ENCODE data around the gene EDC3. TPM values are rescaled to one million over a fixed set of nuclear protein-coding genes. Genes with fewer than 3 reads are reported as not detected.
A peak's percentile ranks its signal among the peaks of the same experiment; 100 is the strongest.

Gene EDC3
- total RNA-seq, 1 donor from 2014 or later = 62.6 TPM

DNA sequence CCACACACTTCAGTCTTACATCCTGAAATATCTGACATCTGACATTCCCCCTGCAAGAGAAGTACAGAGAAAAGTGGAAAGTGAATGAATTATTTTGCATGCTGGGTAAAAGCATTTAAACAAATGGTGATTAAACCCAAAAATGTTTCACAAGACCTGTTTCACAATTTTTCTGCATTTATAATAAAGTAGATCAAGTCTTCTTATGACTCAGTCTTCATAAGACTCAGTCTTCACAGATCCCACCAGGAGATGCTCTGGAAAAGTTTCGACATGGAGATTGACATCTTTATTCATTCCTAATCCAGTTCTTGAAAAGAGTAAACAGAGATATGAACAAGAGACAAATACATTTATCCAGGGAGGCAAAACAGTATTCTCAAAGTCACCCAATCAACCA is 13.2 kb upstream of the EDC3 start:
- TF ChIP-seq, protein P1, sequence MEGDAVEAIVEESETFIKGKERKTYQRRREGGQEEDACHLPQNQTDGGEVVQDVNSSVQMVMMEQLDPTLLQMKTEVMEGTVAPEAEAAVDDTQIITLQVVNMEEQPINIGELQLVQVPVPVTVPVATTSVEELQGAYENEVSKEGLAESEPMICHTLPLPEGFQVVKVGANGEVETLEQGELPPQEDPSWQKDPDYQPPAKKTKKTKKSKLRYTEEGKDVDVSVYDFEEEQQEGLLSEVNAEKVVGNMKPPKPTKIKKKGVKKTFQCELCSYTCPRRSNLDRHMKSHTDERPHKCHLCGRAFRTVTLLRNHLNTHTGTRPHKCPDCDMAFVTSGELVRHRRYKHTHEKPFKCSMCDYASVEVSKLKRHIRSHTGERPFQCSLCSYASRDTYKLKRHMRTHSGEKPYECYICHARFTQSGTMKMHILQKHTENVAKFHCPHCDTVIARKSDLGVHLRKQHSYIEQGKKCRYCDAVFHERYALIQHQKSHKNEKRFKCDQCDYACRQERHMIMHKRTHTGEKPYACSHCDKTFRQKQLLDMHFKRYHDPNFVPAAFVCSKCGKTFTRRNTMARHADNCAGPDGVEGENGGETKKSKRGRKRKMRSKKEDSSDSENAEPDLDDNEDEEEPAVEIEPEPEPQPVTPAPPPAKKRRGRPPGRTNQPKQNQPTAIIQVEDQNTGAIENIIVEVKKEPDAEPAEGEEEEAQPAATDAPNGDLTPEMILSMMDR (IDR thresholded peaks at IDR 0.05; ENCODE audit: unreplicated experiment) = no peak
- Mint-ChIP-seq H3K36me3 (ENCODE audit: insufficient read depth) (no peaks in the 10 kb centered on the region), H3K4me1 (ENCODE audit: low read depth) (no peaks in the 10 kb centered on the region), H3K4me3 (ENCODE audit: low read depth) (no peak overlapping the region), H3K27me3 (peaks cover 50% of the 10 kb centered on the region), H3K9me3 (ENCODE audit: low read depth) (no peaks in the 10 kb centered on the region), H3K27ac (no peak overlapping the region)
- DNase-seq (ENCODE audit: low spot score, unreplicated experiment) = no peak

DNA sequence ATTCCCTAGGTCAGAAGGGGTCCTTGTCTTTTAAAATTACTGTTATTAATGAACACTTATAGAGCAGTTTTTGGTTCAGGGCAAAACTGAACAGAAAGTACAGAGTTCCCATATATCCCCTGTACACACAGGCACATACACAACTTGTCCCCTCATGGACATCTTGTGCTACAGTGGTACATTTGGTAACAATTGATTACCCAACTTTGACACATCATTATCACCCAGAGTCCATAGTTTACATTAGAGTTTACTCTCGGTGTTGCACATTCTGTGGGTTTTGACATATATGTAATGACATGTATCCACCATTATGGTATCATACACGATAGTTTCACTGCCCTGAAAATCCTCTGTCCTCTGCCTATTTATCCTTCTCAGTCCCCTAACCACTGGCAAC is 984 bp upstream of the EDC3 start:
- DNase-seq (ENCODE audit: low spot score, unreplicated experiment) = no peak
- H3K27ac Mint-ChIP-seq = no peak overlapping the region
- peak overlapping the region; percentile 100 for H3K4me3 Mint-ChIP-seq (ENCODE audit: low read depth)
- peaks cover 25% of the 10 kb centered on the region for H3K4me1 Mint-ChIP-seq (ENCODE audit: low read depth)
- peaks cover 23% of the 10 kb centered on the region for H3K27me3 Mint-ChIP-seq
- TF ChIP-seq, protein P1 (IDR thresholded peaks at IDR 0.05; ENCODE audit: unreplicated experiment) = no peak
- H3K9me3 Mint-ChIP-seq (ENCODE audit: low read depth) = no peaks in the 10 kb centered on the region
- H3K36me3 Mint-ChIP-seq (ENCODE audit: insufficient read depth) = peaks cover 1% of the 10 kb centered on the region

DNA sequence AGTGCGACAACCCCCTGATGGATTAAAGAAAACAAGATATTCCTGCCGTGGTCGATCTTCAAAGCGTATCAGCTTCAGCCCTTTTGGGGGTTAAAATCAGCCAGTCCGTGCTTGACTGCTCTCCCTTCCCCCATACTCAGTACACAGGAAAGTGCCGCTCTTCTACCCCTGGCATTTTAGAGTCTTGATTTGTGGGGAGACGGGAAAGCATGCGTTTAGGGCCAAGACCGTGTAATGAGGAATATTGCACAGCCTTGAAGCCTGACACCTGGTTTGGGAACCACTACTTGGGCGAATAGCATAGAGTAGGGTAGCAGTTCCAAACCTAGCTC is 540 bp upstream of the EDC3 start:
- Mint-ChIP-seq H3K4me1 (ENCODE audit: low read depth) (peaks cover 25% of the 10 kb centered on the region), H3K9me3 (ENCODE audit: low read depth) (no peaks in the 10 kb centered on the region), H3K36me3 (ENCODE audit: insufficient read depth) (peaks cover 1% of the 10 kb centered on the region), H3K27ac (peak overlapping the region; percentile 98), H3K27me3 (peaks cover 18% of the 10 kb centered on the region), H3K4me3 (ENCODE audit: low read depth) (peak overlapping the region; percentile 100)
- TF ChIP-seq, protein P1 (IDR thresholded peaks at IDR 0.05; ENCODE audit: unreplicated experiment) = no peak
- no peak for DNase-seq (ENCODE audit: low spot score, unreplicated experiment)

DNA sequence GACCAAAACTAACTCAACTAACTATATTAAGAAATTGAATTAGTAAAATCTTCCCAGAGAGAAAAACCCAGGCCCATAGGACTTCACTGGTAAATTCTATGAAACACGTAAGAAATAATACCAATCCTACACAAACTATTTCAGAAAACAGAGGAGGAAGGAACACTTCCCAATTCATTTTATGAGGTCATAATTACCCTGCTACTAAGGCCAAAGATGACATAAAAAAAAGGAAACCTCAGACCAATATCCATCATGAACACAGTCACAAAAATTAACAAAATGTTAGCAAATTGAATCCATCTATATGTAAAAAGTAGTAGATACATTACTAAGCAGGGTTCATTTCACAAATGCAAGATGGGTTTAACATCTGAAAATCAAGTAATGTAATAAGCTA is 3.5 kb downstream of the EDC3 start:
- no peaks in the 10 kb centered on the region for H3K9me3 Mint-ChIP-seq (ENCODE audit: low read depth)
- H3K36me3 Mint-ChIP-seq (ENCODE audit: insufficient read depth) = peaks cover 4% of the 10 kb centered on the region

DNA sequence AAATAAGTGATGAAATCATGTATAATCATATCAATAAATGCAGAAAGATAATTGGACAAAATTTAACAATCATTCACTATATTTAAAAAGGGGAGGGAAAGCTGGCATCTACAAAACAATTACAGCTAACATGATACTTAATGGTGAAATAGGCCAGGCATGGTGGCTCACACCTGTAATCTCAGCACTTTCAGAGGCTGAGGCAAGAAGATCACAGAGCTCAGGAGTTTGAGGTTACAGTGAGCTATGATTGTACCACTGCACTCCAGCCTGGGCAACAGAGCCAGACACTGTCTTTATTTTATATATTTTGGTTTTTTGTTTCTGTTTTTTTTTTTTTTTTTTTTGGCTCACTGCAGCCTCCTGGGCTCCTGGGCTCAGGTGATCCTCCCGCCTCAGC is 12.1 kb downstream of the EDC3 start:
- DNase-seq (ENCODE audit: low spot score, unreplicated experiment) = no peak
- no peak overlapping the region for H3K27ac Mint-ChIP-seq
- peaks cover 19% of the 10 kb centered on the region for H3K36me3 Mint-ChIP-seq (ENCODE audit: insufficient read depth)
- no peak overlapping the region for H3K4me3 Mint-ChIP-seq (ENCODE audit: low read depth)
- no peaks in the 10 kb centered on the region for H3K27me3 Mint-ChIP-seq
- no peaks in the 10 kb centered on the region for H3K4me1 Mint-ChIP-seq (ENCODE audit: low read depth)
- H3K9me3 Mint-ChIP-seq (ENCODE audit: low read depth) = peaks cover 10% of the 10 kb centered on the region
- TF ChIP-seq, protein P1 (IDR thresholded peaks at IDR 0.05; ENCODE audit: unreplicated experiment) = no peak

More for the DNA sequence above, 3.5 kb downstream of the EDC3 start:
- no peak for DNase-seq (ENCODE audit: low spot score, unreplicated experiment)
- H3K27me3 Mint-ChIP-seq = no peaks in the 10 kb centered on the region
- H3K4me3 Mint-ChIP-seq (ENCODE audit: low read depth) = no peak overlapping the region
- H3K4me1 Mint-ChIP-seq (ENCODE audit: low read depth) = peaks cover 25% of the 10 kb centered on the region
- H3K27ac Mint-ChIP-seq = no peak overlapping the region
- TF ChIP-seq, protein P1 (IDR thresholded peaks at IDR 0.05; ENCODE audit: unreplicated experiment) = no peak

Measured in progenitor cell of endocrine pancreas (in vitro differentiated cells).